HG03060 (cell line): Measurements from ENCODE around the gene PEPD.
"Not testable (repeated sequence)": the region's sequence is repeated elsewhere in the genome, so short reads cannot be mapped to it uniquely, and the experiment has no call there.

Experiments used
- ATAC-seq: cut with Tn5 transposase; IDR thresholded peaks from one replicate; pipeline ENCODE4 v1.9.1; 2021; ENCODE audit warnings: low read depth, moderate number of reproducible peaks; ENCODE audit not compliant: unreplicated experiment

Gene PEPD

DNA sequence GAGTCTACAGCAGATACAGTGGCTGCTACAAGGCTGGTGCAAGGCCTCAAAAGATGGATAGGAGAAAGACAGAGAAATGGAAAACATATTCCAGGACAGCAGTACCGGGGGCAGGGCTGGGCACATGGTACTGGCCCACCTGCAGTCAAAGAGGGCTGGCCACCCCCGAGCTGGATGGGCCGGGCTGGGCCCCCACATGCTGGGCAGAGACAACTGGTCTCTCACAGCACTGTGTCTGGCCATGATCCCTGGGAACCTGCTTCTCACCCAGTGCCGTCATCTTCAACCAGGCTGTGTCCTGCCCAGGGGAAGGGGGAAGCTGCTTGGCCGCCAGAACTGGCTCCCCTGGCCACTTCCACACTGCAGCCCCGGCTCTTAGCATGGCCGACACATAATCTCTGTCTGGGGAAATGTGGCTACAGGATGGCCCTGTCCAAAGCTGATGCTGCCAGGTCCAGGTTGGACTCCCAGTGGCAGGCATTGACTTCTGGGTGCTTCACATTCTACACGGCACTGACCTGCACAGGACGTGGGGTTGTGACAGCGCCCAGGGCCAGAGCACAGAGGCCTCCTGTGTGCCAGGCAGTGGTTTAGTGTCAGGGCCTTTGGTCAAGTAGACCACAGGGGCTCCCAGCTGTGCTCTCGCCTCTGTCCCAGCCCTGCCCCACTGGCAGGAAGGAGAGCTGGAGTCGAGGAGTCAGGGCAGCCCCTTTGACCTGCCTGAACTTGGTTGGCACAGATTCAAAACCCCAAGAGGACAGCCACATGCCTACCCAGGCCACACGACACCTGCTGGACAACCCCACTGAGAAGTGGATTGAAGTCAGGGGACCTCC lies 21.7 kb downstream of the PEPD start:
- no peak for ATAC-seq

DNA sequence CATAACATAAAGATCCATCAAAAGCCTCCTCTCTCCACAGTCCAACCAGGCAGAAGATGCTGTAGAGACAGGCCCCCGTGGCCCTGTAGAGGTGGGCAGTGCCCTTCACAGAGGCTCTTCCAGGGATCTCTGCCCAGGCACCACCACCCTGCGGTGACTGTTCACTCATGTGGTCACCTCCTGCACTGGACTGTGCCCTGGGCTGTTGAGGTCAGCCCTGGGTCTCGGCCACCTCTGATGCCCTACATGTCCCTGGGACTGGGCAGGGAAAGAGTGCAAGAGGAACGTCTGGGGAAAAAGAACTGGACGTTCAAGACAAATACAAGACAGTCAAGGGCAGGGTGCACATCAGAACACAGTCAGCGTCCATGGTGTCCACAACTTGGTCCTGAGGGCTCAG lies 22.3 kb downstream of the PEPD start:
- no peak for ATAC-seq

DNA sequence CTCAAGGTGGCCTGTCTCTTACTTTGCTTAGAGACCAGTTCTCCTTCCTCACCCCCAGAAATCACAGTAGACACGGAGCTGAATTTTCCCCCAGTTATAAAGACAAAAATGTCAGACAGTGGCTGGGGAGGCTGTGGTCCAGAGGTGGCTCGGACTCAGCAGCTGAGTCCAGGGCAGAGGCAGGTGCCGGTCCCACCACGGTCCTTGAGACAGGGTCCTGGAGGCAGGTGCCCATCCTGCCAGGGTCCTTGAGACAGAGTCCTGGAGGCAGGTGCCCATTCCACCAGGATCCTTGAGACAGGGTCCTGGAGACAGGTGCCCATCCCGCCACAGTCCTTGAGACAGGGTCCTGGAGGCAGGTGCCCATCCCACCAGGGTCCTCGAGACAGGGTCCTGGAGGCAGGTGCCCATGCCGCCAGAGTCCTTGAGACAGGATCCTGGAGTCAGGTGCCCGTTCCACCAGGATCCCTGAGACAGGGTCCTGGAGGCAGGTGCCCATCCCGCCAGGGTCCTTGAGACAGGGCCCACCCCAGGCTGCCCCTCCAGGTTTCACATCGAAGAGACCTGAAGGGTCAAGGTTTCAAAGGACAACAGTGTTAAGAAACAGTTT lies 23.1 kb downstream of the PEPD start:
- no peak for ATAC-seq

DNA sequence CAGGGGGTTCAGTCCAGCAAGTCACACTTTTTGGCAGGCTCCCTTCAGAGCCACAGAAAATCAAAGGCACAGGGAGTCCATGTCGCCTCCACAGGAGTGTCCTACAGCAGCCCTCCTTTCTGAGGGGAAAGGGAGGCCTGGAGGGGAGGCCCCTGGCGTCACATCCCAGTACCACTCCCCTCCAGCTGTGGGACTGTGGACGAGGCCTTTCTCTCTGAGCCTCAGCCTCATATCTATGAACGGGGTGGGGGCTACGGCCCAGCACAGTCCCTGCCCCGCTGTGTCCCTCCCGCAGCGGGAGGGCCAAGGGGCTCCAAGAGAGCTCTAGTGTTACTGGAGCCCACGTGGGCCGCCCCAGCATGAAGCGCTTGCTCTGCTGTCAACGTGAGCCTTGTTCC lies 23.8 kb downstream of the PEPD start:
- ATAC-seq = no peak

DNA sequence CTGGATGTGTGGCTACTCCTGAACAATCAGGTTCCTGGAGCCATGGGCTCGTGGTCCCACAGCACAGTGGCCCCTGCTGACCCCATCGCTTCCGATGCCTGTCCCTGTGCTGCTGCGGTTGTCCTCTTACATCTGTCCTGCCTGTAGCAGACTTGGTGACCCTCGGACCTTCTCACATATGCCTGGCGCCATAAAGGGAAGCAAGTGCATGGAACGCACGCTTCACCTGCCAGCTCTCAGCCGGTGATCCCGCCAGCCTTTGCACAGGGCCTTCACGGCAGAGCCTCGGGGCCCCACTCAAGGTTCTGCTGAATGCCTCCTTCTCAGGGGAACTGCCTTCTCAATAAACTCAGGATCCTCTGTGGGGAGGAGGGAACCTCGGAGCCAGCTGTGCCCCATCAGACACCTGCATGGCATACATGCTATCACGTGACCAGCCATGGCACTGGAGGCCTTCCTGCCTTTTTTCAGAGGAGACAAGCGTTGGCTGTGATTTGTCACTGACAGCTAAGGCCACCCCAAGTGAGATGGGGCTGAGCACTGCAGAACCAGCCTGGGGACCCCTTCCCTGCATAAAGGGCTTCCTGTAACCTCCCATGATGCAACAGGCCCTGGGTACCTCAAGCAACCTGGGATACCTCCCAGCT lies 24.3 kb downstream of the PEPD start:
- no peak for ATAC-seq

DNA sequence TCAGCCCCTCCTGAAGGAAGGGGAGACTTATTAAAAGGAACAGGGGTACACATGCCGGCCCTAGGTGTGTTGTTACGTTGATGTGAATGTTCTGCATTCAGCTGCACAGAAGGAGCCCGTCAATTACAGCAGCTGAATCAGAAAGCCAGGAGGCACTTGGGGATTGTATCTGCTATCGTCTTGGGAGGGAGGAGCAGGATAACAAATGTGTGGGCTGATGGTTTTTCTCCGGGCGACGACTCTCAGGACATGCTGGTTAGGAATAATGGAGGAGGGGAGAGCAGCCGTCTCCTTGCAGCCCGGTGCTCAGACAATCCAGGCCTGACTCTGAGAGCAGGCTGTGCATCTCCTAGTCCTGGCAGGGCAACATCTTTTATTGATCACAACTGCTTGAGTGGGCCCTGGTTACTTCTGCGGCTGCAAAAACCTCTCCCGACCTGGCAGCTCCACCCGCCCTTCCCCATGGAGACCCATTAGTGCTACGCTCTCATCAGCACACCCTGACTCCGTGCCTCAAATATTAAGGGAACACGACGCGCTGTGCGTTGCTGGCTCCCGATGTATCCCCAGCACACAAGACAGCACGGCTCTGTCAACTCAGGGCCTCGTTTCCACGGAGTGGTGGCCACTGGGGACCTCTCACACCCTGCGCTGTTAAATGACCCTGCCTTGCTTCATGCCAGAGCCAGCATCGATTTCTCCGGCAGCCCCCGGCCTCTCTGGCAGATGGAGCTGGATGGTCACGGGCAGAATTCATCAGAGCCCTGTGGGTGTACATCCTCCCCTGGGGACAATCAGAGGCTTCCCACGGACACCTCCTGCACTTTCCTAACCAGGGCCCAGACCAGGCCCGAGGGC lies 25.3 kb downstream of the PEPD start:
- no peak for ATAC-seq

DNA sequence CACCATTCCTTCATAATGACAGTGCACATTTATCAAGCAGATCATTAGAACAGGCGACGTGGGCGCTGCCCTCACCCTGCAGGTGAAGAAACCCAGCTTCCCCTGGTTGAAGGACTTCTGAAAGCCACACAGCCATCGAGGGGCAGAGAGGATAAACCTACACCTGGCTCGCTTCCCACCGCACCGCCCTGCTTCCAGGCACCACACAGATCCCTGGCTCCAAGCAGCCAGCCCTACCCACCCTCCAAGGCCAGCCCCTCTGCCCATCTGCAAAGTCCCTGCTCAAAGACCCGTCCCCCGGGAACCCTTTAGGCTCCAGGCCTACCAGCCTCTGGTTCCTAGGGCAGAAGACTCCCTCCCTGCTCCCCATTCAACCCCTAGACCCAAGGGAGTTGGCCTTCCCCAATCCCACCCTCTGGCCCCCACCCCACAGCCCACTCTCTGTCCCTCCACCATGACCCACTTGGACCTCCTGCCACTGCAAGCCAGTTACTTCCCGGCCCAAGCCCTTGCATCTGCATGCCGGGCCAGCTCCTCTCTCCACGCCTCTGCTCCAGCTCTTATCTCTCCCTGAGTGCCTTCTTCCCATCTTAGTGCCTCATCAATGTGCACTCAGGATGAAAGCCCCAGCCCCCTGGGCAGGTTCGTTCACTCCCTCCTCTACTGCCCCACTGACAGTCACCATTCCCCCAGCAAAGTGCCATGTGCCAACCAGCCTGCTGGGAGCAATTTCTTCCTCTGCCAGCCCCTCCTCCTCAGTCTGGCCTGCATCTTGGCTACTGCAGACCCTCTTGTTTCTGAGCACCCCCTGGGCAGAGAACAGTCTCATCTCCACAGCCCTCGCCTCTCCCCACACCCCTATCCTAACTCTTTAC lies 28.0 kb downstream of the PEPD start:
- no peak for ATAC-seq

DNA sequence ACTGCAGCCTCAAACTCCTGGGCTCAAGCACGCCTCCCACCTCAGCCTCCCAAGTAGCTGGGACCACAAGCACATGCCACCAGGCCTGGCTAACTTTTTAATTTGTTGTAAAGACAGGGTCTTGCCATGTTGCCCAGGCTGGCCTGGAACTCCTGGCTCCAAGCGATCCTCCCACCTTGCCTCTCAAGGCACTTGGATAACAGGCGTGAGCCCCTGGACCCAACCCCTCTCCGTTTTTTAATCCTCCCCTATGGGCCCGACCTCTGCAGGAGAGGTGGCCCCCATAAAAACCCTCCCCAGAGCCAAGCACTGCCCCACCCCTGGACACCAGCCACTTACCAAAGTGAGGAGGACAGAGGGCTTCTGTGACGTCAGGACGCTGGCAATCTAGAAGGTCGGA lies 28.6 kb downstream of the PEPD start:
- ATAC-seq = no peak

DNA sequence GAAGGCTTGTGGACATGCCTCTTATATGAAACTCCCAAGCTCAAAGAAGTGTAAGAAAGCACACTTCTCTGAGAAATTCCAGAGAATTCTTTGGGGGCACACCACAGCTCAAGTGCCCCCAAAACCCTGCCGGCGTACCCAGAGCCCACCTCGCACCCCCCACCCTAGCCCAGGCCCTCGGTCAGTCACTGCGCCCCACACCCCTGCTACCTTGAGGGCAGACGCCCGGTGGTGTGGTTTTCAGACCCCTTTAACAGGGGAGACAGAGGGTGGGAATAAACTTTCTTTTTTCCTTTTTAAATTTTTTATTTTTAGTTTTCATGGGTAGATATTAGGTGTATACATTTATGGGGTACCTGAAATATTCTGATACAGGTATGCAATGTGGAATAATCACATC lies 29.5 kb downstream of the PEPD start:
- ATAC-seq = no peak

DNA sequence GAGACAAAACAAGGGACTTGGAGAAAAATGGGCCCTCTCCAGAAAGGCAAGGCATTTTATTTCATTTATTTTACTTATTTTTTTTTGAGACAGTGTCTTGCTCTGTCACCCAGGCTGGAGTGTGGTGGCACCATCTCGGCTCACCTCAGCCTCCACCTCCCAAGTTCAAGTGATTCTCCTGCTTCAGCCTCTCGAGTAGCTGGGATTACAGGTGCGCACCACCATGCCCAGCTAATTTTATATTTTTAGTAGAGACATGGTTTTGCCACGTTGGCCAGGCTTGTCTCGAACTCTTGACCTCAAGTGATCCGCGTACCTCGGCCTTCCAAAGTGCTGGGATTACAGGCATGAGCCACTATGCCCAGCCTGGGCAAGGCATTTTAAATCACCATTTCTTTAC lies 31.0 kb downstream of the PEPD start:
- not testable (repeated sequence) for ATAC-seq

DNA sequence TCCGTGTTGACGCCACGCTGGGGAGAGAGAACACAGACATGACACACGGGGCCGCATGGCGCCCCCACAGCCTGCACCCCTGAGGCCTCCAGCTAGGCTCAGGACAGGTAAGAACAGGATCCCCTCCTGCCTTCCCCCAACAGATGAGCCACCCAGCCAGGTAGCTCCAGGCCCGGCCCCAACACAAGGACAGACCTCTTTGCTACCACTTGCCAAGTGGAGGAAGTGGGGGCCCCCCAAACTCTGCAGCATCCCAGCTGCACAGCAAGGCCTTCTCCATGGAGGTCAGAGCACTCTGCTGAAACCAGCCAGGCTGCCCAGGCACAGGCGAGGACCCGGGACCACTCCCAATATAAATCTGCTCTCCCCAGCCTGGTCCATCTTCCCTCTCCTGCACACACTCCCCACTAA lies 31.5 kb downstream of the PEPD start:
- no peak for ATAC-seq

DNA sequence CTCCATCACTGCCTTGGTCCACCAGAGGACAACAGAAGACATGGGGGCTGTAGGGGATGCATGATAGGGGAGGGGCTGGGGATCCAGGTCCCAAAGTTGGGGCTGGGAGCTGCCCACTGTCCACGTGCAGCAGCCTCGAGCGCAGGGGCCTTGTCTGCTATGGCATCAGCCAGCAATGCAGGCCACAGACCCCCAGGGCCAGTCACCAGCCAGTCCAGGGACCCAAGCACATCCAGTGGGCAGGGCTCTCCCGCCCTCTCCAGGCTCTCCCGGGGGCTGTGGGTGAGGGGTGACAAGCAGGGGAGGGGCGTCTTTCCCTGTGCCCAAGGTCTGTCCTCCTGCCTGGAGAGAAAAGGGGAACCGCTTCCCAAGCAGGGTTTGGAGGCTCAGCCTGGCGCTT lies 32.8 kb downstream of the PEPD start:
- ATAC-seq = no peak

DNA sequence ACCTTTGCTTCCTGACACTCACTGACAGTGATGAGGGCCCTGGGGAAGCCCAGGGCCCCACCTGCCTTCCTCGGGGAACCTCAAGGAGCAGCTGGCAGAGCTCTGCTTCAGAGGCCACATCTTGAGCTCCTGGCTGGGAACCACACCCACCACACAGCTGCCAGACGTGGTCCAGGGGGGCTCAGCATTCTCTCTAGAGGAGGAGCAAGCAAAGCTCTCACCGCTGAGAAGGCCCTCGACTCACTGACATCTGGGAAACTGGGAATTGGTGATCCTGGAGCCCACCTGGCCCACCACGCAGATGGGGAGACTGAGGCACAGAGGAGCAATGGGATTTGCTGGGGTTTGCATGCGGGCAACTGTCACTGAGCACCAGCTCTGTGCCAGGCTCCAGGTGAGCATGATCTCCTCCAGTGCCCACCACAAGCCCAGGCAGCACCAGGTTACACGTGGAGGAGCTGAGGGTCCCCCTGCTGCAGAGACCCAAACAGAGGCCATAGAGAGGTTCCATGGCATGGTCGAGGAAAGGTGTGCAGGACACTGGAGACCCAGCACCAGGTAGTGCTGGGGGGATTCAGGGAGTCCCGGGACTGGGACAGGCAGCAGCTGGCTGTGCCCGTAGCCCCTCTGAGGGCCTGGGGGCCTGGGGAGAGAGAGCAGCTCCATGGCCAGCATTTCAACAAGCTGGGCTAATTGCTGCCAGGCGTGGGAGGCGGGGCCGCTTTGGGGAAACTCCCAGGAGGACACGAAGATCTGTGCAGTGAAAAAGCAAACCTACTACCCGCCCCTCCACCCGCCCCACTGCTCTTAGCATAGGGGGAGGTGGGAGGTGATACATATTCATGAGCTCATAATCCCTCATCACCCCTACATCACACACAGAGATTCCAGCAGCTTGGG lies 33.4 kb downstream of the PEPD start:
- no peak for ATAC-seq

DNA sequence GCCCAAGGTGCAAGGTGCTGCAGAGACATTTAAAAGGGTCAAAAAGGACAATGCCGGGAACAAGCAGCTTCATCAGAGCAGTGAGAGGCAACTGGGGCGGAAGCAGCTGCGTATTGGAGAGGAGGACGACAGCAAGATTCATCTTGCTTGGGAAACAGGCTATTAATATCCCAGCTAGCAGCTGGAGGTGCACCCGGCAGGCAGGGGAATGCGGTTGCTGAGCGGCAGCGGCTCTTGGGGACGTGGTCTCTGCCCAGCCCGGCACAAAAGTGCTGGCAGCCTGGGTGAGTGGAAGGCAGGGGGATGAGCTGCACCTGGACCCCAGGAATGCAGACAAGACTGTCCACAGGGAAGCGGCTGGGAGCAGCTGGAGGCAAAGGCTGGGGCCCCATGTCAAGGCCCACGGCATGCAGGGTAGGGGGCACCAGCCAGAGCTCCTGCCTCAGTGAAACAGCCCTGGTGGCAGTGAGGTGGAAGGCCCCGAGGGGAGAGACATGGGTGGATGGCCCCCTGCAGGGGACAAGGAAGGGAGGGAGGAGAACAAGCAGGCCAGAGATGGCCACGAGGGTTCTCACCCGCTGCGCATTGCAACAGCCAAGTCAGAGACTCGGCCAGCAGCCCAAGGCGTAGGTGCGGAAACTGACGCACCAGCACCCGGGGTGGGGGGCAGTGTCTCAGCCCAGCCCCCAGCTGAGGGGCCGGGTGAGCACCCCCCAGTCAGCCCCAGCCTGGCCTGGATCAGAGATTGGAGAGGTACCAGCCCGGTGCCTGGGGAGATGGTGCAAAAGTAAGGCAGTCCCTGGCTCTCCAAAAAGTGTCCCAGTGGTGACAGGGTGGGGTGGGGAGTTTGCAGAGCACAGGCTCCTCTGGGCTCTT lies 34.4 kb downstream of the PEPD start:
- ATAC-seq = no peak

DNA sequence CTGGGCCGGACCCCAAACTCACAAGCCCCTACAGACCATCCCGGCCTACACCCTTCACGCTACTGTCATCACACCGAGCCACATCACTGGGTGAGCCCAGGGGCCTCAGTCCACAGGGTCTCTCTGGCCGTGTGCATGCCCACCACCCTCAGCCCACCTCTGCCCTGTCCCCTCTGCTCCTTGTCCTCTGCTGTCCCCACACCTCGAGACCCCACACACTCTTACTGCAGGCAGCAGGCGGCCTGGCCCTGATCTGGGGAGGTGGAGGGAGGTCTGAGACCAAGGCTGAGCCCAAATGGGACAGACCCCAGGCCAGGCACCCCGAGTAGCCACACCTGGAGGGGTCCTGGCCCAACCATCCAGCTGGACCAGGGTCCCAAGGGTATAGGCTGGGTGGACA lies 35.2 kb downstream of the PEPD start:
- no peak for ATAC-seq

DNA sequence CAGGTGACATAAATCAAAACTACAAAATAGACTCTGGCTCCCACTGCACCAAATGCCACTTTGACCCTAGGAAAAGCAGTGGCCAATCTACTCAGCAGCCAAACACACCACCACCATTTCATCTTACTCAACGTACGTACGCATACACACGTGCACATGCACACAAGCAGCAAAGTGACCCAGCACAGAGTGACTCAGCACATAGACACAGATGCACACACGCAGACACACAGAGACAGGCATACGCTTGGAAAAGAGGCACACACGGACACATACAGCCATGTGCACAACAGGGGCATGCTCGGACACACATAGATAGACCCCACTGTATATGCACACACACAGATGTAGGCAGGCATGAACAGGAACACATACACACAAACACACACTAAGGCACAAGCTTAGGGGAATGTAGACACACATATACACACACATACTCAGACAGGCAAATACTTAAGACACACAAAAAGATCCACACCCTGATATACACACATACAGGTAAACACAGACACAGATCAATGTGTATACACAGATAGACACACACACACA lies 37.3 kb downstream of the PEPD start:
- no peak for ATAC-seq

DNA sequence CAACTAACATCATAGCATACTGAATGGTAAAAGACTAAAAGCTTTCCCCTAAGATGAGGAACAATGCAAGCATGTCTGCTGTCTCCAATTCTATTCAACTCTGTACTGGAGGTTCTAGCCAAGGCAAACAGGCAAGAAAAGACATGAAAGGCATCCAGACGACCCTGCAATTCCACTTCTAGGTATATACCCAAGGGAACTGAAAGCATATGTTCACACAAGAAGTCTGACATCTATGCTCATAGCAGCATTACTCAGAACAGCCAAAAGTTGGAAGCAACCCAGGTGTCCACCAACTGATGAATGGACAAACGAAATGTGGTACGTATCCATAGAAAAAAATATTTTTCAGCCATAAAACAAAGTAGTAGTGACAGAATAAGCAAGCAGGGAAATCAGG lies 39.1 kb downstream of the PEPD start:
- ATAC-seq = no peak

DNA sequence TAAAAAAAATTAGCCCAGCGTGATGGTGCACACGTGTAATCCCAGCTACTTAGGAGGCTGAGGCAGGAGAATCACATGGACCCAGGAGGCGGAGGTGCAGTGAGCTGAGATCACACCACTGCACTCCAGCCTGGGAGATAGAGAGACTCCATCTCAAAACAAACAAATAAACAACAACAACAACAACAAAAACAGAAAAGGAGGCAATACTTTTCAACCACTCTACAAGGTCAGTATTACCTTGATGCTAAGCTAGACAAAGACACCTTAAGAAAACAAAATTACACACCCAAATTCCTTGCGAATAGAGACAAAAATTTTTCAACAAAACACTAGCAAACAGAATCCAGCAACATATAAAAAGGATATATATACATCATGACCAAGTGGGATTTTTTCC lies 39.7 kb downstream of the PEPD start:
- no peak for ATAC-seq
